GM12872 (cell line): ENCODE data around the gene SS18.

ENCODE experiments used
- CTCF ChIP-seq: IDR thresholded peaks from 3 replicates; pipeline ENCODE4 v1.5.1; 2011; ENCODE audit warnings: low read depth, mild to moderate bottlenecking, low read length, moderate library complexity; ENCODE audit not compliant: insufficient read depth

The SS18 gene

DNA sequence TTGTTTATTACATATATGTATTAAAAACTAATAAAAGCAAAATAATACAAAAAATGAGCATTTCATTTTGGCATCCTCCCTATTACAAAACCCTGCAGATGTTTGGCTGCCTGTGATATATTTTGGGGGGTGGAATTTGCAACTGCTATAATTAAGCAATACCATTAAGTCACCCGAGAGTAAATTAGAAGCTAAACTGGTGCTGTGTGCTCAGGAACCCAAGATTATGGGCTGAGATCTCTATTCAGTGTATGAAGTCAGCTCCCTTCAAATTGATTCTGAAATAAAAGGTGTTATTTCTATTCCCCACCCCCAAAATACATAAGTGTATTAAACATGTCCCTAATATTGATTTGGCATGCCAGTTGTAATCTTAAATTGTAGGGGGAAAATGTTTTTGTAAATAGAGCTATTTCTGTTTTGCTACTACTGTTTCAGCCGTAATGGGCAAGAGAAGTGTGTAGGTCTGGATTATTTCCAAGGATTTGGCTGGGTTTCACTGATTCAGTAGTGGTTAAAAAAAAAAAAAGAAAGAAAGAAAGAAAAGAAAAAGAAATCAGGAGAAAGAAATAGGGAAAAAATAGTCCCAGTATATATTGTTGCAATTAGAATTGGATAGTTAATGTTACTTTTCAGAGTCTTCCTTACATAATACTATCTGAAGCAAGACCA is 110.9 kb downstream of the SS18 start:
- no peak for TF ChIP-seq CTCF

- TF ChIP-seq CTCF: no peak
Observed at GRCh38 chr18:25976554-25976953, 113.9 kb downstream of the SS18 start.

- TF ChIP-seq CTCF: no peak
Observed at GRCh38 chr18:25974630-25975077, 115.8 kb downstream of the SS18 start.
